ENCODE results near the gene PCDH17. TPM values are rescaled to one million over a fixed set of nuclear protein-coding genes. Genes with fewer than 3 reads are reported as not detected.

The PCDH17 gene
- total RNA-seq, 1 experiment from 2014 or later: 0.85 TPM

- TF ChIP-seq FOXP4 (CRISPR knock-in tag; IDR thresholded peaks at IDR 0.05) (no peak), ZMAT4 (CRISPR knock-in tag; IDR thresholded peaks at IDR 0.05) (no peak)
Observed at GRCh38 chr13:57638186-57638890, 6.8 kb downstream of the PCDH17 start (continued).

DNA sequence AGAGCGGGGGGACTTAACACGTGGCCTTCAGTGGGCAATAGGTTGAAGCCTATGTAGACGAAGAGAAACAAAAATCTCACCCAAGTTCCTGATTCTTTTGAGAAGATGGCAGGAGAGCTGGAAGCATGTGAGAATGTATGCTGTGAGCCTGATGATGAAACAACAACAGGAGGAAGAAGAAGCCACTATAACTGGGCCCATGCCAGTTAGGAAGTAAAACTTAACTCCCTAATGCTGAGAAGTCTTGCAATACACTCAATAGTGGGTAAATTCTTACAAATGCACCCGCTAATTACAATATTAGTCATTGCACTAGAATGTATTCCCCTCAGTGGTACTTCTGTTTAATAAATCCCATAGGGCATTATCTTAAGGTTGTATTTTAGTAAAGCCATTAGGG, 9.1 kb downstream of the PCDH17 start:
- DNase-seq (ENCODE audit: low spot score): no peak
- Mint-ChIP-seq H3K27me3 (ENCODE audit: low read depth) (peaks cover 20% of the 10 kb centered on the region), H3K9me3 (no peaks in the 10 kb centered on the region), H3K4me1 (no peaks in the 10 kb centered on the region), H3K27ac (no peak overlapping the region), H3K4me3 (no peak overlapping the region), H3K36me3 (no peaks in the 10 kb centered on the region)
- TF ChIP-seq ATF6 (CRISPR knock-in tag; IDR thresholded peaks at IDR 0.05) (no peak), GTF2I (CRISPR knock-in tag; conservative IDR thresholded peaks at IDR 0.05) (no peak), ZNF423 (CRISPR knock-in tag; IDR thresholded peaks at IDR 0.05) (no peak), ZNF671 (CRISPR knock-in tag; IDR thresholded peaks at IDR 0.05) (no peak), ZBTB43 (CRISPR knock-in tag; IDR thresholded peaks at IDR 0.05) (no peak), ATF3 (CRISPR knock-in tag; conservative IDR thresholded peaks at IDR 0.05) (no peak), MLX (CRISPR knock-in tag; IDR thresholded peaks at IDR 0.05) (no peak), ZNF263 (CRISPR knock-in tag; IDR thresholded peaks at IDR 0.05; ENCODE audit: low read depth) (no peak), TCF7 (CRISPR knock-in tag; IDR thresholded peaks at IDR 0.05; ENCODE audit: low read depth) (no peak)
- TF ChIP-seq, protein P1, sequence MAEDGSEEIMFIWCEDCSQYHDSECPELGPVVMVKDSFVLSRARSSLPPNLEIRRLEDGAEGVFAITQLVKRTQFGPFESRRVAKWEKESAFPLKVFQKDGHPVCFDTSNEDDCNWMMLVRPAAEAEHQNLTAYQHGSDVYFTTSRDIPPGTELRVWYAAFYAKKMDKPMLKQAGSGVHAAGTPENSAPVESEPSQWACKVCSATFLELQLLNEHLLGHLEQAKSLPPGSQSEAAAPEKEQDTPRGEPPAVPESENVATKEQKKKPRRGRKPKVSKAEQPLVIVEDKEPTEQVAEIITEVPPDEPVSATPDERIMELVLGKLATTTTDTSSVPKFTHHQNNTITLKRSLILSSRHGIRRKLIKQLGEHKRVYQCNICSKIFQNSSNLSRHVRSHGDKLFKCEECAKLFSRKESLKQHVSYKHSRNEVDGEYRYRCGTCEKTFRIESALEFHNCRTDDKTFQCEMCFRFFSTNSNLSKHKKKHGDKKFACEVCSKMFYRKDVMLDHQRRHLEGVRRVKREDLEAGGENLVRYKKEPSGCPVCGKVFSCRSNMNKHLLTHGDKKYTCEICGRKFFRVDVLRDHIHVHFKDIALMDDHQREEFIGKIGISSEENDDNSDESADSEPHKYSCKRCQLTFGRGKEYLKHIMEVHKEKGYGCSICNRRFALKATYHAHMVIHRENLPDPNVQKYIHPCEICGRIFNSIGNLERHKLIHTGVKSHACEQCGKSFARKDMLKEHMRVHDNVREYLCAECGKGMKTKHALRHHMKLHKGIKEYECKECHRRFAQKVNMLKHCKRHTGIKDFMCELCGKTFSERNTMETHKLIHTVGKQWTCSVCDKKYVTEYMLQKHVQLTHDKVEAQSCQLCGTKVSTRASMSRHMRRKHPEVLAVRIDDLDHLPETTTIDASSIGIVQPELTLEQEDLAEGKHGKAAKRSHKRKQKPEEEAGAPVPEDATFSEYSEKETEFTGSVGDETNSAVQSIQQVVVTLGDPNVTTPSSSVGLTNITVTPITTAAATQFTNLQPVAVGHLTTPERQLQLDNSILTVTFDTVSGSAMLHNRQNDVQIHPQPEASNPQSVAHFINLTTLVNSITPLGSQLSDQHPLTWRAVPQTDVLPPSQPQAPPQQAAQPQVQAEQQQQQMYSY (CRISPR knock-in tag; IDR thresholded peaks at IDR 0.05): no peak
- TF ChIP-seq, protein P2, sequence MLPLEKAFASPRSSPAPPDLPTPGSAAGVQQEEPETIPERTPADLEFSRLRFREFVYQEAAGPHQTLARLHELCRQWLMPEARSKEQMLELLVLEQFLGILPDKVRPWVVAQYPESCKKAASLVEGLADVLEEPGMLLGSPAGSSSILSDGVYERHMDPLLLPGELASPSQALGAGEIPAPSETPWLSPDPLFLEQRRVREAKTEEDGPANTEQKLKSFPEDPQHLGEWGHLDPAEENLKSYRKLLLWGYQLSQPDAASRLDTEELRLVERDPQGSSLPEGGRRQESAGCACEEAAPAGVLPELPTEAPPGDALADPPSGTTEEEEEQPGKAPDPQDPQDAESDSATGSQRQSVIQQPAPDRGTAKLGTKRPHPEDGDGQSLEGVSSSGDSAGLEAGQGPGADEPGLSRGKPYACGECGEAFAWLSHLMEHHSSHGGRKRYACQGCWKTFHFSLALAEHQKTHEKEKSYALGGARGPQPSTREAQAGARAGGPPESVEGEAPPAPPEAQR (CRISPR knock-in tag; IDR thresholded peaks at IDR 0.05): no peak
- POLR2A ChIA-PET: no interaction called here
- CTCF ChIA-PET: interaction anchor here (0.6 kb wide), 1 partner anchor 16 kb away, joined by 3 read pairs; no protein-coding TSS in a partner anchor
- no peak for ATAC-seq

Measured in WTC11 (cell line).